ENCODE measurements around the gene SLC6A20.

The SLC6A20 gene

GRCh38 chr3:45800611-45801010, 4.3 kb upstream of the SLC6A20 start:
- DNase-seq = no peak

DNA sequence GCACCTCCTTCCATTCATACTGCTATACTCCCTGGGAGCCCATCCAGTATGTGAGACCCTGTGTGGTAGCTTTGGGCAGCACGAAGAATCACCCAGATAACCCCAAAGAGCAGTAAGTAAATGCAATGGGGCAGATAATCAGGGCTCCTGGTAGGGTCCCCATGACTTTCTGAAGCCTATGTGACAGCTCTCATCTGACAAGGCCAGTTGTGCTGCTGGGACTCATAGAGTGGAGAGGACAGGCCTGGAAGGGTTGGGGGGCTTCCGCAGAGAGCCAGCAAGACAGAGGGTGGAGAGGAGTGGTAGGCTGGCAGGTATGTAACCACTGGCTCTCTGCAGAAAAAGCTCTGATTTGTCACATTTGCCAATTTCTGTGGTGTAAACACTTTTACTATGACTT, 3.2 kb upstream of the SLC6A20 start:
- DNase-seq = no peak

- no peak for DNase-seq
These were observed 1.7 kb upstream of the SLC6A20 start for GRCh38 chr3:45798034-45798433.

- DNase-seq = no peak
These were observed 734 bp upstream of the SLC6A20 start for GRCh38 chr3:45796902-45797637.

DNA sequence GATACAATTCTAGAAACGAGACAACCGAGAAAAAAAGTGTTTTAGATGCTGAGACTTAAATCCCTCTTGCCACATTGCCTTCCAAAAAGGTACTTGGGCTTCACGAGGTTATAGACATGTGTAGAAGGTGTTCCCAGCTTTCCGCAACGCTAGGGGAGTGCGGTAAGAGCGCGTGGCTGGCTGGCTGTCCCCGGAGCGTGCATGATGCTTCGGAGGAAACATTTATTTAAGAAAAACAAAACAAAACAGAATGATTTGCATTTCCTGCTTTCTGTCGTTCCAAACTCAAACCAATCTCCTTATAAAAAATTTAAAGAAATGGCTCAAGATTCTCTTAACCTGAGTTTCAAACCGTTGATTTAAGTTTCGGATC, 841 bp downstream of the SLC6A20 start:
- DNase-seq = no peak

DNA sequence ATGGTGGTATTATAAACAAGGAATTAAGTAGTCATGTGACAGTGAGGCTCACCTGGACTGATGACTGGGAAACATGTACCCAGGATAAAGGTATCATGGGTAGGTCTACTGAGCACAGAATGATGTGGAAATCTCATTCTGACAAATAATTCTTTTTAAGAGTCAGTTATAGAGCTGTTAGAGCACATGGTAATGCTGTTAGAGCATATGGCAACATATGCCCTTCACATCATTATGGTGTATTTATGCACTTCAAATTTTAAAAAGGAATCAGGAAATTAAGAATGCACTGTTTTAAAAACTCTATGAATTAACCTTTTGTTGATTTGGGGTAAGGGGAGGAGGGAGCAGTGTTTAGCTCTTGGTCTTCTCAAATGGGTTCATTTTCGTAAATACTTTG, 1.7 kb downstream of the SLC6A20 start:
- DNase-seq = no peak

- no peak for DNase-seq
These were observed 2.2 kb downstream of the SLC6A20 start for GRCh38 chr3:45794177-45794560.

DNA sequence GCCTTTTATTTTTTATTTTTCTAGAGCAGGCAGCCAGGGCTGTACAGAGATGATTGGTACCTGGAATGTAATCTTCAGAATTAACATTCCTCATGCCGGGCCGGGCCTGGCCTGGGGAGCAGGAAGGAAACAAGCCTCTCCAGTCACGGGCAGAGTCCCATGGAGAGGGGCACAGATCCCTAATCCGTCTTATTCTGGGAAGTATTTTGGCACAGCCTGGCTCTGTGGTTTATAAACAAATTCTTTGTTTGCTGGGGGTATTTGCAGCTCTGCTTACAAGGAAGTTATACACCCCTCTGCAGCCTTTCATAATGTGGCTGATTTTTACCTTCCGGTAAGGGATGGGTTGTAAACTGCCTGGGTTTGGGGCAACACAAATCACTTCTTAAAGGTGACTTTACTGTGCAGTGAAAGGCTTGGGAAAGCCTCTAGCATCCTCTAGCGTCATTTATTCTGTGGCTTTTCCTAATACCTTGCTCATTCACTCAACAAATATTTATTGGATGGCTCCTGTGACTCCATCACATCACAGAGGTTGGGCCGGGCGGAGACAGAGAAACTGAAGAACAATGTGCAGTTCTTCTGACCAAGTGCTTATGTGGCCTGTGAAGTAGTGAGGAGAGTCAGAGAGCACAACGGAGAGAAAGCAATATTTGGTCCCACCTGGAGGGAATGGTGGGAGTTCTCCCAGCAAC, 2.7 kb downstream of the SLC6A20 start:
- DNase-seq = no peak

DNA sequence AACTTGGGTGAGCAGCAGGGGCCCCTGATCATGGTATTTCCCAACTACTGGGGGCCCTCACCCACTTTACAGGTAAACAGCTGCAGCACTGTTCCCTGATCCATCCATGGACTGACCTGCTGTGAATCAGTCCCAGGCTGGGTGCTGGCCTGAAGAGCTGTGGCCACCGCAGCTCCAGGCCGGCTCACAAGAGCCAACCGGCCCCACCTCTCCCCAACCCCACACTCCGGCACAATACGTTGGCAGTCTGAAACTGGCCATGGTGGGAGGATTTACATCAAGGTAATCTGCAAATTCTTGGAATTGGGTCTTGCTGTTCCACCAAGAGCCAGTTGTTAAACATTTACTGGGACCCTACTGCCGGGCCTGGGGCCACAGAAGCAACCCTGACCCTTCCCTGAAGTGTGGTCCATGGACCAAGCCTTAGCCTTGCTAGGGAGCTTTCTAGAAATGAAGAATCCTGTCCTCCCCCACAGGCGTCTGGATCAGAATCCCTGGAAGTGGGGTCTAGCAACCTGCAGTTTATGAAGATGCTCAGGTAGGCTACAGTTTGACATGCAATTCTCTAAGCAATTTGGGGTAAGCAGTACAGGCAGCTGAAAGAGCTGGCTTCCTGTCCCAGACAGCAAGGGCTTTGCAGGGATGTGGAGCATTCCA, 3.7 kb downstream of the SLC6A20 start:
- DNase-seq = no peak

- no peak for DNase-seq
These were observed 4.3 kb downstream of the SLC6A20 start for GRCh38 chr3:45792036-45792435.

GRCh38 chr3:45790596-45790995, 5.7 kb downstream of the SLC6A20 start:
- no peak for DNase-seq

DNA sequence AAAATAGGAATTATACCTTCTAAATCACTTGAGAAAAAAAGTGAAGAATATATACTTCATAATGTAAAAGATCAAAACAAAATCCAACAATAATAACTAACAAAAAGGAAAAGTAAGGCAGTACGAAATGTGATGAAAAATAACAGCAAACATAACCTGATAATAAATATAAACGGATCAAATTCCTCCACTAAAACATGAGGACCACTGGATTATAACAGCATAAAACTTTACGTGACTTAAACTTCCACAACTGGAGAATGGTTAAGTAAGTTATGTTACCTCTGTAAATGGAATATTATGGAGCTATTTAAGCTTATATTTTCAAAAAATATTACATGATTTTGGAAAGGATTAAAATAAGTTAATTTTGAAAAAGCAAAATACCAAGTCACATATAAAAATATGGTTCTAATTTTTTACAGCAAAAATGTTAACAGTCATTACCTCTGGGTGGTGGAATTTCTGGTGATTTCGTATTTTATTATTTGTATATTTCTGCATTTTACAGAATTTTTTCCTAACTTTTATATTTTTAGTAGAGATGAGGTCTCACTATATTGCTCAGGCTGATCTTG, 7.0 kb downstream of the SLC6A20 start:
- no peak for DNase-seq

DNA sequence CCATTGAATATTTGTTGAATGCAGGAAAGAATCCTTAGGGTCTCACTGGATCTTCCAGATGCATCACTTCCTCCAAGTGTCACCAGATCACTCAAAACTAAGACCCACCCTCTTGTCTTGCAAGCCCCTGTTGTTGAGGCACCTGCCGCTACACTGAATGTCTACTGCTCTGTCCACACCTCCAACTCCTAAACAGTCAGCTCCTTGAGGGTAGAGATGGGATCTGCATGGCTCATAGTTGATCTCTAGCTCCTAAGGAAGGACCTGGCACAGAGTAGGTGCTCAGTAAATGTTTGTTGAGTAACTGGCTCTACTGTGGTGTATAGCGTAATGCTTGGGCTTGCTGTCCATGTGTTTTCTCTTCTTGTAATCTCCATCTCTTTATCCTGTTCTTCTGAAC, 8.8 kb downstream of the SLC6A20 start:
- no peak for DNase-seq

DNA sequence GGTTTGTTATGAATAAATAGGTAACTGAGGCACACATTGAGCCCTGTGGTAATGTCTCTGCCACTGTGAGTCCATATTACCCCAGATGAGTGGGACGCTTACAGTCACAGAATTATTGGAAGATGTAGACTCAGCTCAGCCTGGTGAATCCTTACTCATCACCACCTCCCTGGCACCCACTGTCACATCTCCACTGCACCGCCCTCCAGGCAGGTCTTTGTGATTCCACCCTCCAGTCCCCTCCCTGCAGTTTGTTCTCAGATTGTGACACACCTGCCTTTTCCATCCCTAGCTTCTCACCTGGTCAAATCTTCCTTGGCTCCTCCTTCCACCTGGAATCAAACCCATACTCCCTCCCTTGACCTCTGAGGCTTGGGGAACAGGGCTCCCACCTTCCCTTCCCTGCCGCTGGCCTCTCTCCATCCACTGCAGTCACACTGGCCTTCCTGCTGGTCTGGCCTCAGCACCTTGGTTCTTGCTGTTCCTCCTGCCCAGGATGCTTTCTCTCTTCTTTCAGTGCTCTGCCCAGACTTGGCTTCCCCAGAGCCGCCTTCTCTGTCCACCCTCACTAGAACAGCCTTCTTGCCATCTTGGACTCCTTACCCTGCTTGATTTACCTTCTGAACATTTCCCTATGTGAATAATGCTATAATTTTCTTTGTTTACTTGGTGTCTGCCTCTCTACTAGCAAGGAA, 9.4 kb downstream of the SLC6A20 start:
- DNase-seq = no peak

DNA sequence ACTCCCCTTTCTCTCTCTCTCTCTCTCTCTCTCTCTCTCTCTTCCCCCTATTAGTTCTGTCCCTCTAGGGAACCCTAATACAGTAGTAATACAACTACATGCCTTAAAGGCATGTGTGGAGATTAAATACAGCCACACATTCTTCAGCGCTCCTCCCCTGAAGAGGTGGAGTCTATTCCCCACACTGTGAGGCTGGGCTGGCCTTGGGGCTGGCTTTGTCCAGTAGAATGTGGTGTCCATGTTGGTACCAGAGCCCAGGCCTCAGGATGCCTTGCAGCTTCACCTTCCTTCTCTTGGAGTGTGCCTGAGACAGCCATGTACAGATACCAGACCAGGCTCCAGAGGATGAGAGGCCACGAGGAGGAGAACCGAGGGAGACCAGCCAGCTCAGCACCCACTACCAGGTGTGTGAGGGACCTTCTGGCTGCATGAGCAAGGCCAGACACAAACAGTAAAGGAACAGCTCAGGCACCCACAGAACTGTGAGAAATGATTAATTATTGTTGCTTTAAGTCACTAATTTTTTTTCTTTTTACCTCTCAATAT, 10.7 kb downstream of the SLC6A20 start:
- no peak for DNase-seq

DNA sequence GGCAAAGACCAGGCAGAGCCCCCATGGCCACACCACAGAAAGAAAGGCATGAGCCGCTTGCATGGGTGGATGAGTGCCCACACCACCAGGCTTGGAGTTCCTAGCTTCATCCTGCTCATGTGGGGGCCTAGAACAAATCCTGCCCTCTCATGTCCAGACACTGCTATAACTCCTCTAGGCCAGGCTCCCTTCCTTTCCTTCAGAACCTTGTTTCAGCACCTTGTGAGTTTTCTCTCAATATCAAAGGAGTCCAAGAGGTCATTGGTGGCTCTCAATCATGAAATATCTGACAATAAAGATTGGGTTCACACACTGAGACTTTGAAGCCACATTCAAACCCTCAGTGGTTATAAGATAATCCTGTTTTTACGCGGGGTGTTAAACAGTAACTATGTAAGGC, 12.7 kb downstream of the SLC6A20 start:
- no peak for DNase-seq

DNA sequence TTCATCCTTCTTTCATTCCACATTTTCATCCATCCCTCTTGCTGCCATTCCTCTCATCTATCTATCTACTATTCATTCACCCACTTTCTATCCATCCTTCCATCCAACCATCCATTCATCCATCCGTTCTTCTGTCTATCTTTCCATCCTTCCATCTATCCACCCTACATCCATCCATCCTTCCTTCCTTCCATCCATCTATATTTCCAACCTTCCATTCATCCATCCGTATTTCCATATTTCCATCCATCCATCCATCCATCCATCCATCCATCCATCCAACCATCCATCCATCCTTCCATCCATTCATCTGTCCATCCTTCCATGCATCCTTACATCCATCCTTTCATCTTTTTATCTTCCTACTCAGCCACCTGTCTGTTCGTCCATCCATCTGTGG, 14.0 kb downstream of the SLC6A20 start:
- no peak for DNase-seq

- no peak for DNase-seq
These were observed 14.5 kb downstream of the SLC6A20 start for GRCh38 chr3:45781841-45782240.

DNA sequence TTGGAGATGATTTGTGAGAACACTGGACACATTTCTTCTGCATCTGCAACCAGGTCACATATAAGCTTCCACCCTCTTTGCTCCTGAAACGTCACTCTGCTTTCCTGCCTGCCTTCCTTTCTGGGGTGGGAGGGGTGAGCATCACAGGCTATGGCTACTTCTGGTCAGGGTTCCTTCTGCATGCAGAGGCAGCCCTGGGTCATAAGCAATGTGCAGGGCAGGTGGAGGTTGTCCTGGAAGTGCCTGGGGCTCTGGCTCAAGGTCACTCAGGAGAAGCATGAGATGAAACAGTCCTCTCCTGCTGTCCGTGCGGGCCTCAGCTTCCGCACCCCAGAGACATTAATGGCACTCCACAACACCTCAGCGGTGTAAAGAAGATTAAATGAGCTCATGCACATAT, 15.1 kb downstream of the SLC6A20 start:
- DNase-seq = no peak

DNA sequence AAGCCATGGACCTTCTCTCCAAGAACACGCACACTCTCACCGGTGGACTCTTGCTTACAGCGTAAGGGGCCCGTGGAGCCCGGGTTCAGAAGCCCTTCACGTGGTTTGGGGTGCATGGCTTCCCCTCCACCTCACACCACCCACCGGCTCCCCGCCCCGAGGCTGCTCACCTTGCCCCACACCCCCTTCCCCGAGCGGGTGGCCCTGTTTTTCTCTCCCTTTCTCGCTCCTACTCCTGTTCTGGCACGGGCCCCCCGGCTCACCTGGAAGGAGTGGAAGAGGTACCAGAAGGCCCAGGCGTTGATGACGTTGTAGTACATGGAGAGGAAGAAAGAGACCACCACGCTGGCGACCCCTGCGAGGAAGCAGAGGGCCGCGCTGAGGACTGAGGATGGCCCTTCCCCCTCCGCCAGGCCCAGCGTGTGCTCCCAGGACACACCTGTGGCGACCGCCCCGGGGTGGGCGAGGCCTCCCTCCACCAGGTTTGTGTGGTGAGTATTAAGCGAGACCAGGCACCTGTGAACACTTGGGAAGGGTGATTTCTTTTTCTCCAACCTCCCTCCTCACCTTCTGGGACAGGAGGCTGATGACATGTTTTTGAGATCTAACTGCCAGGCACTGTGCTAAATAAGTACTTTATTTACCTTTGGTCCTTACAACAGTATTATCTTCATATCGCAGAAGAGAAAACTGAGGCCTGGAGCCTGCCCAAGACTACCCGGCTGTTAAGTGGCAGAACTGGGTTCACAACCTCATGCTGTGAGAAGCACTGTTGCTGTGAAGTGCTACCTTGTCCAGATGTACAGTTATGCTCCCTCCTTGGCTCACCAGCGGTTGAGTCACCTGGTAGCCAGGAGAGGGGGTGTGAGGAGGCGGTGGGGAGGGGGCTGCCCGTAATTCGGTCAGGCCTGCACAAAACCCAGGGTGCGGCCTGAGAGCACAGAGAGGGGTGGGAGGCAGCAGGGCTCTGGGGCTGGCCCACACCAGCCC, 16.3 kb downstream of the SLC6A20 start:
- DNase-seq = no peak

DNA sequence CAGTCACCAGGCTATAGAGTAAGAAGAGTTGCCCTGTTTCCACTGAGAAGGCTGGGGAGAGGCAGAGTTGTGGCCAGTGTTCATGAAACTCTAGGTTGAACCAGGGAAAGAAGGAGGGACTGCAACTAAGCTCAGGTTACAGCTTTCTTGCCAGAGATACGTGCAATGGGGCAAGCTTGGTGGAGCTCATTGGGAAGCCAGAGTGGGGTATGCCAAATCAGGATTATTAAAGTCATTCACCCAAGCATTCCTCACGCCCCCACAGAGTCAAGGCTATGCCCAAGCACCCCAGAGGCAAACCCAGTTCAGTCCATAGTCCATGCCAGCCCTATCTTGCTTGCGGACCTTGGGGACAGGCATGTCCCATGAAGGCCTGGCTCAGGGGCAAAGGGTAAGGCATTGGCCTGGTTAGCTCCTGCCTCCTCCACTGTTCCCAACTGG, 17.6 kb downstream of the SLC6A20 start:
- DNase-seq = no peak
